Right ventricle myocardium superior (tissue), 1 donor: Measurements from ENCODE around the gene KRTAP10-6. TPM values are rescaled to one million over a fixed set of nuclear protein-coding genes. Genes with fewer than 3 reads are reported as not detected.
A peak's percentile ranks its signal among the peaks of the same experiment; 100 is the strongest.
"Not testable (repeated sequence)": the region's sequence is repeated elsewhere in the genome, so short reads cannot be mapped to it uniquely, and the experiment has no call there.

ENCODE experiments used
- ATAC-seq: fragments of 200-7000 bp; cut with Tn5 transposase; one replicate; pipeline ENCODE4 v1.9.1; 2020; ENCODE audit warnings: mild to moderate bottlenecking; ENCODE audit not compliant: poor library complexity
- DNase-seq: peaks from one replicate; pipeline ENCODE4 v3.0.0-alpha.2; 2020
- intact Hi-C: fragments of 100-400 bp; cut with DNase I; formaldehyde crosslinking; loops from one replicate; pipeline ENCODE4 v1.11.2; 2022
- total RNA-seq: library from RNA; stranded (reverse); fragmentation: NEBNext Ultra II Directional; extraction: Animal tissue kit (Norgen Biotek cat#: 25700); gene quantifications from one replicate; pipeline ENCODE4 v1.2.1, GENCODE V29; 2021
- donor health status: DM: no; HTN: yes; CAD: no; lungs with severe emphysema.

The KRTAP10-6 gene
- total RNA-seq, 1 donor from 2014 or later: not detected

- ATAC-seq (no peak), DNase-seq (no peak)
- intact Hi-C loops: no loop called here
These were observed 27.6 kb upstream of the KRTAP10-6 start for GRCh38 chr21:44619886-44620285.

- no peak for DNase-seq
- ATAC-seq: no peak
- intact Hi-C loops: no loop called here
These were observed 26.6 kb upstream of the KRTAP10-6 start for GRCh38 chr21:44618909-44619308.

- intact Hi-C loops: no loop called here
- DNase-seq (peak; percentile 66), ATAC-seq (peak; percentile 61)
These were observed 26.2 kb upstream of the KRTAP10-6 start for GRCh38 chr21:44618504-44618903.

GRCh38 chr21:44617071-44617501 is 24.8 kb upstream of the KRTAP10-6 start:
- ATAC-seq (no peak), DNase-seq (no peak)
- intact Hi-C loops: no loop called here

GRCh38 chr21:44616591-44616926 is 24.3 kb upstream of the KRTAP10-6 start:
- DNase-seq: no peak
- no peak for ATAC-seq
- intact Hi-C loops: no loop called here

GRCh38 chr21:44615911-44616590 is 23.7 kb upstream of the KRTAP10-6 start:
- ATAC-seq (no peak), DNase-seq (no peak)
- intact Hi-C loops: no loop called here

- intact Hi-C loops: no loop called here
- ATAC-seq (no peak), DNase-seq (no peak)
These were observed 23.2 kb upstream of the KRTAP10-6 start for GRCh38 chr21:44615466-44615865.

GRCh38 chr21:44614961-44615391 is 22.7 kb upstream of the KRTAP10-6 start:
- no peak for DNase-seq
- intact Hi-C loops: no loop called here
- ATAC-seq: no peak

GRCh38 chr21:44614161-44614631 is 21.9 kb upstream of the KRTAP10-6 start:
- intact Hi-C loops: no loop called here
- ATAC-seq (no peak), DNase-seq (no peak)

- intact Hi-C loops: no loop called here
- DNase-seq (no peak), ATAC-seq (no peak)
These were observed 21.3 kb upstream of the KRTAP10-6 start for GRCh38 chr21:44613386-44614155.

- DNase-seq (no peak), ATAC-seq (no peak)
- intact Hi-C loops: no loop called here
These were observed 20.4 kb upstream of the KRTAP10-6 start for GRCh38 chr21:44612669-44613229.

- ATAC-seq (no peak), DNase-seq (no peak)
- intact Hi-C loops: no loop called here
These were observed 19.8 kb upstream of the KRTAP10-6 start, which contains the start of gene KRTAP10-8 for GRCh38 chr21:44612029-44612486. TSS of gene KRTAP10-8 (plus strand) at chr21:44612079. CDS start at chr21:44612101, 22 bp downstream.

- DNase-seq (no peak), ATAC-seq (no peak)
- intact Hi-C loops: no loop called here
These were observed 19.2 kb upstream of the KRTAP10-6 start for GRCh38 chr21:44611551-44611950.

- DNase-seq, ATAC-seq, intact Hi-C loops: not testable (repeated sequence)
These were observed 18.0 kb upstream of the KRTAP10-6 start for GRCh38 chr21:44610157-44610843.

GRCh38 chr21:44609193-44609592 is 16.9 kb upstream of the KRTAP10-6 start:
- DNase-seq (no peak), ATAC-seq (no peak)
- intact Hi-C loops: no loop called here

GRCh38 chr21:44606495-44606894 is 14.2 kb upstream of the KRTAP10-6 start:
- DNase-seq: no peak
- intact Hi-C loops: no loop called here
- no peak for ATAC-seq

- DNase-seq: no peak
- intact Hi-C loops: no loop called here
- ATAC-seq: no peak
These were observed 11.6 kb upstream of the KRTAP10-6 start for GRCh38 chr21:44603911-44604310.

GRCh38 chr21:44603109-44603875 is 11.0 kb upstream of the KRTAP10-6 start:
- DNase-seq (no peak), ATAC-seq (no peak)
- intact Hi-C loops: no loop called here
